ENCODE measurements around the gene MCOLN2. TPM values are rescaled to one million over a fixed set of nuclear protein-coding genes. Genes with fewer than 3 reads are reported as not detected.

MCOLN2 gene
- total and polyA plus RNA-seq, 2 donors (not counting 1 experiment from before 2014, with no cell fraction given): 23.9 to 25.8 TPM

- POLR2A ChIA-PET: no interaction called here
- Histone ChIP-seq H3K9me3 (ENCODE audit: control extremely low read depth in 1 of 3, control insufficient read depth in 2 of 3, insufficient read depth in 1 of 3, low read length in 2 of 3) (peaks cover 0 to 1% (median 0%) of the 10 kb centered on the region in 3 donors), H3K36me3 (replicated peaks in 1 of 2; ENCODE audit: control extremely low read depth in 1 of 2, control insufficient read depth in 1 of 2, extremely low read depth in 1 of 2, insufficient read depth in 2 of 2, low read length in 1 of 2) (no peaks in the 10 kb centered on the region), H3K79me2 (ENCODE audit: control insufficient read depth, insufficient read depth, low read length) (peaks cover 4% of the 10 kb centered on the region), H3K27ac (ENCODE audit: low read length in 2 of 2) (peak overlapping the region in 1 of 2 donors; percentile 64), H2AFZ (ENCODE audit: insufficient read depth, low read depth, low read length, poor library complexity, severe bottlenecking) (no peak overlapping the region), H3K9ac (ENCODE audit: low read length) (no peak overlapping the region), H3K4me3 (ENCODE audit: control extremely low read depth in 1 of 5, extremely low read depth in 1 of 5, insufficient read depth in 1 of 5, low read depth in 2 of 5, low read length in 4 of 5) (no peak overlapping the region), H4K20me1 (ENCODE audit: control insufficient read depth, insufficient read depth, low read length, poor library complexity, severe bottlenecking) (no peaks in the 10 kb centered on the region), H3K27me3 (replicated peaks in 1 of 4; ENCODE audit: control extremely low read depth in 1 of 4, control insufficient read depth in 3 of 4, insufficient read depth in 4 of 4, low read length in 3 of 4) (no peaks in the 10 kb centered on the region), H3K4me2 (replicated peaks; ENCODE audit: low read depth, low read length, poor library complexity, severe bottlenecking) (peak overlapping the region; percentile 39), H3K4me1 (ENCODE audit: control insufficient read depth in 2 of 2, insufficient read depth in 2 of 2, low read length in 2 of 2) (peaks cover 50 to 59% of the 10 kb centered on the region in 2 donors)
- intact Hi-C loops (cut with micrococcal nuclease): loop anchor here (10.0 kb wide), 2 partner anchors 517 to 1623 kb away; partner anchors contain the start of gene RPF1
- H3K4me1 Mint-ChIP-seq: peaks cover 60% of the 10 kb centered on the region
- TF ChIP-seq EZH2 (IDR thresholded peaks at IDR 0.05; ENCODE audit: borderline replicate concordance, insufficient read depth, low read depth, low read length, poor library complexity, severe bottlenecking): no peak
- TF ChIP-seq, protein P1, sequence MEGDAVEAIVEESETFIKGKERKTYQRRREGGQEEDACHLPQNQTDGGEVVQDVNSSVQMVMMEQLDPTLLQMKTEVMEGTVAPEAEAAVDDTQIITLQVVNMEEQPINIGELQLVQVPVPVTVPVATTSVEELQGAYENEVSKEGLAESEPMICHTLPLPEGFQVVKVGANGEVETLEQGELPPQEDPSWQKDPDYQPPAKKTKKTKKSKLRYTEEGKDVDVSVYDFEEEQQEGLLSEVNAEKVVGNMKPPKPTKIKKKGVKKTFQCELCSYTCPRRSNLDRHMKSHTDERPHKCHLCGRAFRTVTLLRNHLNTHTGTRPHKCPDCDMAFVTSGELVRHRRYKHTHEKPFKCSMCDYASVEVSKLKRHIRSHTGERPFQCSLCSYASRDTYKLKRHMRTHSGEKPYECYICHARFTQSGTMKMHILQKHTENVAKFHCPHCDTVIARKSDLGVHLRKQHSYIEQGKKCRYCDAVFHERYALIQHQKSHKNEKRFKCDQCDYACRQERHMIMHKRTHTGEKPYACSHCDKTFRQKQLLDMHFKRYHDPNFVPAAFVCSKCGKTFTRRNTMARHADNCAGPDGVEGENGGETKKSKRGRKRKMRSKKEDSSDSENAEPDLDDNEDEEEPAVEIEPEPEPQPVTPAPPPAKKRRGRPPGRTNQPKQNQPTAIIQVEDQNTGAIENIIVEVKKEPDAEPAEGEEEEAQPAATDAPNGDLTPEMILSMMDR (IDR thresholded peaks at IDR 0.05): no peak
- peak overlapping the region; percentile 51 for H3K4me3 Mint-ChIP-seq
- DNase-seq: peak; percentile 50
- CTCF ChIA-PET: interaction anchor here (1.3 to 4.0 kb wide), 2 partner anchors 36 to 47 kb away, joined by 4 to 25 read pairs; no protein-coding TSS in a partner anchor
- WGBS (ENCODE audit: insufficient coverage): 93% methylated on average over 2 of the region's 8 CpGs
- H3K27me3 Mint-ChIP-seq: no peaks in the 10 kb centered on the region
- H3K27ac Mint-ChIP-seq: peak overlapping the region; percentile 70
- ATAC-seq (ENCODE audit: low read depth): no peak
- no peaks in the 10 kb centered on the region for H3K9me3 Mint-ChIP-seq (ENCODE audit: insufficient read depth)
These were observed 5.6 kb downstream of the MCOLN2 start for GRCh38 chr1:84991097-84991920.

DNA sequence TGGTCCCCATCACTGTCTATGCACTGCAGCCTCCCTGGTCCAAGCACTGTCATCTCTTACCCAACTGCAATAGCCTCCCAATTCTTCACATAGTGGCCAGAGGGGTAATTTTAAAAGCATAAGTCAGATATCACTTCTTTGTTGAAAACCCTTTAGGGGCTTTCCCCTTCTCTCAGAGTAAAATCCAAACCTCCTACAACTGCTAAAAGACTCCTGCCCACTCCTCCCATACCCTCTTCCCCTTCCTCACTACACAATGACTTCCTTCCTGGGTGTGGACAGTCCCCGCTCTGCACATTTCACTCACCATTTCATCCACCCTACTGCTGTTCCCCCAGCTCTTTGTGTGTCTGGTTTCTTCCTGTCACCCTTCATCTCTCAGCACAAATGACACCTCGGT lies 8.3 kb downstream of the MCOLN2 start:
- Histone ChIP-seq H3K4me3 (ENCODE audit: control extremely low read depth in 1 of 5, extremely low read depth in 1 of 5, insufficient read depth in 1 of 5, low read depth in 2 of 5, low read length in 4 of 5) (no peak overlapping the region), H3K4me1 (ENCODE audit: control insufficient read depth in 2 of 2, insufficient read depth in 2 of 2, low read length in 2 of 2) (peaks cover 33 to 48% of the 10 kb centered on the region in 2 donors), H3K9ac (ENCODE audit: low read length) (peak overlapping the region; percentile 26), H3K4me2 (replicated peaks; ENCODE audit: low read depth, low read length, poor library complexity, severe bottlenecking) (peak overlapping the region; percentile 17), H3K36me3 (replicated peaks in 1 of 2; ENCODE audit: control extremely low read depth in 1 of 2, control insufficient read depth in 1 of 2, extremely low read depth in 1 of 2, insufficient read depth in 2 of 2, low read length in 1 of 2) (no peaks in the 10 kb centered on the region), H3K79me2 (ENCODE audit: control insufficient read depth, insufficient read depth, low read length) (peaks cover 8% of the 10 kb centered on the region), H3K9me3 (ENCODE audit: control extremely low read depth in 1 of 3, control insufficient read depth in 2 of 3, insufficient read depth in 1 of 3, low read length in 2 of 3) (peaks cover 0 to 1% (median 0%) of the 10 kb centered on the region in 3 donors), H3K27ac (ENCODE audit: low read length in 2 of 2) (no peak overlapping the region), H3K27me3 (replicated peaks in 1 of 4; ENCODE audit: control extremely low read depth in 1 of 4, control insufficient read depth in 3 of 4, insufficient read depth in 4 of 4, low read length in 3 of 4) (no peaks in the 10 kb centered on the region), H4K20me1 (ENCODE audit: control insufficient read depth, insufficient read depth, low read length, poor library complexity, severe bottlenecking) (no peaks in the 10 kb centered on the region), H2AFZ (ENCODE audit: insufficient read depth, low read depth, low read length, poor library complexity, severe bottlenecking) (no peak overlapping the region)
- CTCF ChIA-PET: no interaction called here
- intact Hi-C loops (cut with micrococcal nuclease): loop anchor here (1.0 to 5.0 kb wide), 3 partner anchors 10 to 288 kb away; partner anchors contain the start of gene BCL10
- 11% methylated on average over 1 of the region's 2 CpGs for WGBS (ENCODE audit: insufficient coverage)
- DNase-seq: peak; percentile 34
- TF ChIP-seq, protein P1 (IDR thresholded peaks at IDR 0.05): no peak
- no peak for TF ChIP-seq EZH2 (IDR thresholded peaks at IDR 0.05; ENCODE audit: borderline replicate concordance, insufficient read depth, low read depth, low read length, poor library complexity, severe bottlenecking)
- Mint-ChIP-seq H3K4me1 (peaks cover 57% of the 10 kb centered on the region), H3K27ac (peak overlapping the region; percentile 3), H3K9me3 (ENCODE audit: insufficient read depth) (no peaks in the 10 kb centered on the region), H3K4me3 (peak overlapping the region; percentile 8), H3K27me3 (no peaks in the 10 kb centered on the region)
- peak; percentile 56 for ATAC-seq (ENCODE audit: low read depth)
- POLR2A ChIA-PET: no interaction called here

Measured in B cell (primary cell).